Right atrium auricular region (tissue), 2 donors: ENCODE measurements around the gene MDN1. TPM values are rescaled to one million over a fixed set of nuclear protein-coding genes. Genes with fewer than 3 reads are reported as not detected.
"Not testable (repeated sequence)": the region's sequence is repeated elsewhere in the genome, so short reads cannot be mapped to it uniquely, and the experiment has no call there.

Experiments
- DNase-seq: peaks from one replicate; pipeline ENCODE4 v3.0.0-alpha.2; 2019; ENCODE audit warnings: low spot score
- H3K27ac ChIP-seq, 2 donors: fragments of 200-600 bp; sonication (generic); 1 replicate in 1 of 2; 2 replicates in 1 of 2; pipeline ENCODE4 v1.5.1; 2016 to 2019
- H3K27me3 ChIP-seq, 2 donors: fragments of 200-600 bp; sonication (generic); one replicate each; pipeline versions ENCODE4 v1.5.1 to v1.6.0; 2017 to 2019
- H3K36me3 ChIP-seq: fragments of 200-600 bp; sonication (generic); one replicate; pipeline ENCODE4 v1.5.1; 2016
- H3K4me1 ChIP-seq, 2 donors: fragments of 200-600 bp; sonication (generic); one replicate each; pipeline versions ENCODE4 v1.5.1 to v1.6.0; 2017 to 2019
- H3K4me3 ChIP-seq, 2 donors: fragments of 200-600 bp; sonication (generic); 1 replicate in 1 of 2; 2 replicates in 1 of 2; pipeline ENCODE4 v1.5.1; 2017 to 2019; ENCODE audit warnings: mild to moderate bottlenecking in 1 of 2, moderate library complexity in 1 of 2
- H3K9me3 ChIP-seq, 2 donors: fragments of 200-600 bp; sonication (generic); one replicate each; pipeline ENCODE4 v1.5.1; 2019
- total RNA-seq, 2 donors: library from RNA; depleted of rRNA; stranded (reverse); fragments of >200 nt; gene quantifications; one replicate each; pipeline ENCODE4 v1.1.0, GENCODE V29; 2016
- TF ChIP-seq, protein P1 (sequence below), 2 donors: fragments of 200-600 bp; sonication (generic); IDR thresholded peaks; one replicate each; pipeline ENCODE4 v1.5.1; 2019; ENCODE audit warnings: antibody characterized with exemption in 2 of 2

The MDN1 gene
- total RNA-seq, 2 donors from 2014 or later: 15.2 to 17.4 TPM

GRCh38 chr6:89792881-89793280 is 26.7 kb downstream of the MDN1 start:
- H3K4me3 ChIP-seq: no peak overlapping the region
- H3K36me3 ChIP-seq: peaks cover 28% of the 10 kb centered on the region
- H3K27ac ChIP-seq: peak overlapping the region in 1 of 2 donors; percentile 37
- no peaks in the 10 kb centered on the region for H3K9me3 ChIP-seq
- no peaks in the 10 kb centered on the region for H3K4me1 ChIP-seq
- TF ChIP-seq, protein P1, sequence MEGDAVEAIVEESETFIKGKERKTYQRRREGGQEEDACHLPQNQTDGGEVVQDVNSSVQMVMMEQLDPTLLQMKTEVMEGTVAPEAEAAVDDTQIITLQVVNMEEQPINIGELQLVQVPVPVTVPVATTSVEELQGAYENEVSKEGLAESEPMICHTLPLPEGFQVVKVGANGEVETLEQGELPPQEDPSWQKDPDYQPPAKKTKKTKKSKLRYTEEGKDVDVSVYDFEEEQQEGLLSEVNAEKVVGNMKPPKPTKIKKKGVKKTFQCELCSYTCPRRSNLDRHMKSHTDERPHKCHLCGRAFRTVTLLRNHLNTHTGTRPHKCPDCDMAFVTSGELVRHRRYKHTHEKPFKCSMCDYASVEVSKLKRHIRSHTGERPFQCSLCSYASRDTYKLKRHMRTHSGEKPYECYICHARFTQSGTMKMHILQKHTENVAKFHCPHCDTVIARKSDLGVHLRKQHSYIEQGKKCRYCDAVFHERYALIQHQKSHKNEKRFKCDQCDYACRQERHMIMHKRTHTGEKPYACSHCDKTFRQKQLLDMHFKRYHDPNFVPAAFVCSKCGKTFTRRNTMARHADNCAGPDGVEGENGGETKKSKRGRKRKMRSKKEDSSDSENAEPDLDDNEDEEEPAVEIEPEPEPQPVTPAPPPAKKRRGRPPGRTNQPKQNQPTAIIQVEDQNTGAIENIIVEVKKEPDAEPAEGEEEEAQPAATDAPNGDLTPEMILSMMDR (IDR thresholded peaks at IDR 0.05): peak; percentile 36 to 50
- DNase-seq: no peak
- H3K27me3 ChIP-seq: no peaks in the 10 kb centered on the region

DNA sequence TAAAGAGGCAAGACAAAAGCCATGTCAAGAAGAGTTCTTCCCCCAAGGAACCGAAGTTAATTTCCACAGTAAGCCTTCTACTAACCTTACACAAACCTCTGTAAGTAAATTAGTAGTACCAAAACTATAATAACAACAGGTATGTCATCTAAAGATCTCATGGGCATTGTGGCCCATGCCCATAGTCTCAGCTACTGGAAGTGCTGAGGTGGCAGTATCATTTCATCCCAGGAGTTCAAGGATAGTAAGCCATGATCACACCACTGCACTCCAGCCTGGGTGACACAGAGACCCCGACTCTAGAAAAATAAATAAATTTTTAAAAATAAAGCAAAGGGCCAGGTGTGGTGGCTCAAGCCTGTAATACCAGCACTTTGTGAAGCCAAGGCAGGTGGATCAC is 29.2 kb downstream of the MDN1 start:
- Histone ChIP-seq H3K4me3 (no peak overlapping the region), H3K27me3 (no peaks in the 10 kb centered on the region), H3K4me1 (no peaks in the 10 kb centered on the region), H3K27ac (no peak overlapping the region), H3K36me3 (peaks cover 46% of the 10 kb centered on the region), H3K9me3 (no peaks in the 10 kb centered on the region)
- DNase-seq: no peak
- TF ChIP-seq, protein P1 (IDR thresholded peaks at IDR 0.05): no peak

GRCh38 chr6:89789980-89790379 is 29.6 kb downstream of the MDN1 start:
- TF ChIP-seq, protein P1 (IDR thresholded peaks at IDR 0.05): no peak
- no peak overlapping the region for H3K4me3 ChIP-seq
- no peak overlapping the region for H3K27ac ChIP-seq
- no peak for DNase-seq
- no peaks in the 10 kb centered on the region for H3K27me3 ChIP-seq
- no peaks in the 10 kb centered on the region for H3K9me3 ChIP-seq
- no peaks in the 10 kb centered on the region for H3K4me1 ChIP-seq
- H3K36me3 ChIP-seq: peaks cover 50% of the 10 kb centered on the region

- Histone ChIP-seq H3K9me3 (peaks cover 0 to 5% of the 10 kb centered on the region in 2 donors), H3K36me3 (peaks cover 62% of the 10 kb centered on the region), H3K4me1 (no peaks in the 10 kb centered on the region), H3K4me3 (no peak overlapping the region), H3K27ac (no peak overlapping the region), H3K27me3 (no peaks in the 10 kb centered on the region)
- no peak for DNase-seq
- TF ChIP-seq, protein P1 (IDR thresholded peaks at IDR 0.05): no peak
Observed at GRCh38 chr6:89787660-89788328, 31.8 kb downstream of the MDN1 start.

DNA sequence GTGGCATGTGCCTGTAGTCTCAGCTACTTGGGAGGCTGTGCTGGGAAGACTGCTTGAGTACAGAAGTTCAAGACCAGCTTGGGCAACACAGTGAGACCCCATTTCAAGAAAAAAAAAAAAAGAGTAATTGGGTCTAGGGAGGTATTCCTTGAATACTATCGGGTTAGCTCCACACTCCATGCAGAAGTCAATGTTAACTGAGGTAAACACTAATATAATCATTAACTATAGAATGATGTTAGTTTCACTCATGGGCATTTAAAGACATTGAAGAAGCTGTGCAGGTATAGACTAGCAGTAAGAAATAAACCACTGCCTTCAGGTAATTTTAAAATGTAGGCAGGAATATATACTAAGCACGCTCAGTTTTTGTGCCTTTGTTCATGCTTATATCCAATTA is 32.6 kb downstream of the MDN1 start:
- no peak for DNase-seq
- Histone ChIP-seq H3K27ac (no peak overlapping the region), H3K4me3 (no peak overlapping the region), H3K36me3 (peaks cover 71% of the 10 kb centered on the region), H3K9me3 (peaks cover 0 to 5% of the 10 kb centered on the region in 2 donors), H3K4me1 (no peaks in the 10 kb centered on the region), H3K27me3 (no peaks in the 10 kb centered on the region)
- TF ChIP-seq, protein P1 (IDR thresholded peaks at IDR 0.05): no peak

DNA sequence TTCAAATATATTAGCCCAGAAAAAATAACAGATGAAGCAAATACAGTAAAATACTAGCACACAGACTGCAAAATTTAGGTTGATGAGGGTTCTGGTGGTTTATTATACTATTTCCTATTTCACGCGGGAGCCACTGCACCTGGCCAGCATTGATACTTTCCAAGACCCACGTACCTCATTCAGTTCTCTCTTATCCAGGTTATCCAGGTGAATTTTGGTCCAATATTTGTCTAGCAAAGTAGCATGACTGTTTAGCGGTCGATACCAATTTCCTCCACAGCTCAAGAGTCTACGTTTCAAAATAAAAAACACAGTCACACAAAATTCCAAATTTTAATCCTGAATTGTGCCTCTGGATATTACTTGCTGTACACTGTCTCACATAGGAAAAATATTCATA is 34.8 kb downstream of the MDN1 start:
- Histone ChIP-seq H3K36me3 (peaks cover 84% of the 10 kb centered on the region), H3K9me3 (peaks cover 0 to 5% of the 10 kb centered on the region in 2 donors), H3K4me1 (no peaks in the 10 kb centered on the region), H3K27ac (no peak overlapping the region), H3K27me3 (no peaks in the 10 kb centered on the region), H3K4me3 (no peak overlapping the region)
- TF ChIP-seq, protein P1 (IDR thresholded peaks at IDR 0.05): no peak
- no peak for DNase-seq

DNA sequence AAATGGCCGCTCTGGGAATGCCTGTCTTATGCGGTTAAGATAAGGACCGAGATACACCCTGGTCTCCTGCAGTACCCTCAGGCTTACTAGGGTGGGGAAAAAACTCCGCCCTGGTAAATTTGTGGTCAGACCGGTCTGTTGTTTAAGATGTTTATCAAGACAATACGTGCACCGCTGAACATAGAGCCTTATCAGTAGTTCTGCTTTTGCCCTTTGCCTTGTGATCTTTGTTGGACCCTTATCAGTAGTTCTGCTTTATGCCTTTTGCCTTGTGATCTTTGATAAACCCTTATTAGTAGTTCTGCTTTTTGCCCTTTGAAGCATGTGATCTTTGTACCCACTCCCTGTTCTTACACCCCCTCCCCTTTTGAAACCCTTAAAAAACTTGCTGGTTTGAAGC is 36.3 kb downstream of the MDN1 start:
- H3K27me3 ChIP-seq, DNase-seq, H3K27ac ChIP-seq, H3K9me3 ChIP-seq, H3K4me1 ChIP-seq, H3K4me3 ChIP-seq: not testable (repeated sequence)
- peaks cover 76% of the 10 kb centered on the region for H3K36me3 ChIP-seq
